Skeletal muscle tissue (tissue), 4 donors: Measurements from ENCODE around the gene UBE2V1. TPM values are rescaled to one million over a fixed set of nuclear protein-coding genes. Genes with fewer than 3 reads are reported as not detected.
"Not testable (repeated sequence)": the region's sequence is repeated elsewhere in the genome, so short reads cannot be mapped to it uniquely, and the experiment has no call there.

Experiments used
- H3K27ac ChIP-seq: one replicate; pipeline ENCODE4 v1.7.0; 2013; ENCODE audit warnings: mild to moderate bottlenecking, low read depth, low read length, inconsistent platforms
- H3K27me3 ChIP-seq, 3 donors: one replicate each; pipeline ENCODE4 v1.7.0; 2013; ENCODE audit warnings: low read length in 3 of 3; ENCODE audit not compliant: control insufficient read depth in 3 of 3, insufficient read depth in 3 of 3
- H3K36me3 ChIP-seq, 3 donors: one replicate each; pipeline ENCODE4 v1.7.0; 2013; ENCODE audit warnings: low read length in 3 of 3; ENCODE audit not compliant: control insufficient read depth in 3 of 3, insufficient read depth in 3 of 3
- H3K4me1 ChIP-seq, 3 donors: one replicate each; pipeline ENCODE4 v1.7.0; 2013; ENCODE audit warnings: low read length in 3 of 3, mild to moderate bottlenecking in 3 of 3; ENCODE audit not compliant: control insufficient read depth in 3 of 3, insufficient read depth in 3 of 3
- H3K4me3 ChIP-seq, 3 donors: one replicate each; pipeline ENCODE4 v1.7.0; 2013; ENCODE audit warnings: low read length in 3 of 3
- H3K9ac ChIP-seq, 3 donors: one replicate each; pipeline ENCODE4 v1.7.0; 2013; ENCODE audit warnings: low read length in 3 of 3, mild to moderate bottlenecking in 3 of 3, moderate library complexity in 2 of 3, low read depth in 1 of 3
- H3K9me3 ChIP-seq, 3 donors: one replicate each; pipeline ENCODE4 v1.7.0; 2013; ENCODE audit warnings: low read length in 3 of 3; ENCODE audit not compliant: control insufficient read depth in 3 of 3
- total RNA-seq: library from RNA; depleted of rRNA; stranded (reverse); fragments of >200 nt; gene quantifications from one replicate; pipeline ENCODE4 v1.2.3, GENCODE V29; 2014
- donor health status: Osteomylitis.

The UBE2V1 gene
- 36.5 TPM for total RNA-seq

GRCh38 chr20:50112512-50113419, at the start of gene UBE2V1:
TSS of gene UBE2V1 (minus strand) at chr20:50113150. CDS start at chr20:50113128, 22 bp downstream.
- Histone ChIP-seq H3K27ac (peak within 1 kb of the TSS; percentile 95), H3K4me3 (peak within 1 kb of the TSS; percentile 88 to 92 (median 88)), H3K27me3 (no peaks in the 10 kb centered on the region), H3K9ac (peak within 1 kb of the TSS; percentile 91 to 97 (median 96)), H3K36me3 (no peaks in the 10 kb centered on the region), H3K4me1 (peaks cover 65 to 73% (median 69%) of the 10 kb centered on the region in 3 donors), H3K9me3 (no peaks in the 10 kb centered on the region)

- H3K4me3 ChIP-seq, H3K36me3 ChIP-seq, H3K27ac ChIP-seq, H3K9ac ChIP-seq, H3K27me3 ChIP-seq, H3K9me3 ChIP-seq: not testable (repeated sequence)
- peaks cover 15 to 24% (median 22%) of the 10 kb centered on the region in 3 donors for H3K4me1 ChIP-seq
Measured at GRCh38 chr20:50161494-50161893, 48.5 kb upstream of the UBE2V1 start.

GRCh38 chr20:50153500-50154377, 40.8 kb upstream of the UBE2V1 start, which contains the start of gene PEDS1:
TSS of gene PEDS1 (minus strand) at chr20:50153723. CDS start at chr20:50153637, 86 bp downstream.
- Histone ChIP-seq H3K9ac (peak within 1 kb of the TSS; percentile 92 to 97 (median 96)), H3K27ac (peak within 1 kb of the TSS; percentile 87), H3K4me1 (peaks cover 41 to 46% (median 42%) of the 10 kb centered on the region in 3 donors), H3K36me3 (peaks cover 0 to 4% (median 2%) of the 10 kb centered on the region in 3 donors), H3K4me3 (peak within 1 kb of the TSS; percentile 89 to 90 (median 89)), H3K9me3 (no peaks in the 10 kb centered on the region), H3K27me3 (no peaks in the 10 kb centered on the region)

- H3K27me3 ChIP-seq = no peaks in the 10 kb centered on the region
- peak overlapping the region; percentile 87 for H3K27ac ChIP-seq
- H3K9ac ChIP-seq = peak overlapping the region; percentile 92 to 97 (median 96)
- peaks cover 47 to 50% (median 48%) of the 10 kb centered on the region in 3 donors for H3K4me1 ChIP-seq
- no peaks in the 10 kb centered on the region for H3K9me3 ChIP-seq
- H3K36me3 ChIP-seq = peaks cover 0 to 10% (median 2%) of the 10 kb centered on the region in 3 donors
- peak overlapping the region; percentile 86 to 90 (median 89) for H3K4me3 ChIP-seq
Measured at GRCh38 chr20:50153153-50153499, 40.2 kb upstream of the UBE2V1 start.

GRCh38 chr20:50152394-50153152, 39.6 kb upstream of the UBE2V1 start:
- Histone ChIP-seq H3K36me3 (peaks cover 0 to 12% (median 4%) of the 10 kb centered on the region in 3 donors), H3K9ac (peak overlapping the region; percentile 92 to 97 (median 96)), H3K27me3 (no peaks in the 10 kb centered on the region), H3K4me1 (peaks cover 50 to 54% (median 53%) of the 10 kb centered on the region in 3 donors), H3K27ac (peak overlapping the region; percentile 87), H3K4me3 (peak overlapping the region; percentile 86 to 90 (median 89)), H3K9me3 (no peaks in the 10 kb centered on the region)

GRCh38 chr20:50151034-50151743, 38.2 kb upstream of the UBE2V1 start:
- peak overlapping the region in 1 of 3 donors; percentile 9 for H3K4me3 ChIP-seq
- H3K4me1 ChIP-seq = peaks cover 63 to 68% (median 65%) of the 10 kb centered on the region in 3 donors
- peak overlapping the region; percentile 9 for H3K27ac ChIP-seq
- H3K9me3 ChIP-seq = no peaks in the 10 kb centered on the region
- peaks cover 0 to 15% (median 6%) of the 10 kb centered on the region in 3 donors for H3K36me3 ChIP-seq
- H3K27me3 ChIP-seq = no peaks in the 10 kb centered on the region
- peak overlapping the region in 2 of 3 donors; percentile 22 to 54 for H3K9ac ChIP-seq

GRCh38 chr20:50149481-50150254, 36.7 kb upstream of the UBE2V1 start:
- no peaks in the 10 kb centered on the region for H3K27me3 ChIP-seq
- peaks cover 0 to 15% (median 7%) of the 10 kb centered on the region in 3 donors for H3K36me3 ChIP-seq
- peak overlapping the region; percentile 70 for H3K27ac ChIP-seq
- H3K9ac ChIP-seq = peak overlapping the region; percentile 8 to 73 (median 59)
- H3K4me3 ChIP-seq = peak overlapping the region in 1 of 3 donors; percentile 49
- H3K4me1 ChIP-seq = peaks cover 66 to 73% (median 68%) of the 10 kb centered on the region in 3 donors
- no peaks in the 10 kb centered on the region for H3K9me3 ChIP-seq
